MM.1S (cell line): ENCODE data around the gene PTPRN2.

Experiments
- EZH2 ChIP-seq: fragments of 300-600 bp; sonication (generic); optimal IDR thresholded peaks from 2 replicates; pipeline ENCODE3; 2017; ENCODE audit warnings: low read depth, mild to moderate bottlenecking, antibody characterized with exemption, low read length, mixed read lengths
- EZH2phosphoT487 ChIP-seq: fragments of 300-600 bp; sonication (generic); IDR thresholded peaks from 2 replicates; pipeline ENCODE4 v1.6.1; 2018; ENCODE audit warnings: antibody characterized with exemption, low read length
- TF ChIP-seq, protein P1 (sequence below): fragments of 300-600 bp; sonication (generic); IDR thresholded peaks from 2 replicates; pipeline ENCODE4 v1.5.1; 2016; ENCODE audit warnings: antibody characterized with exemption, low read length, mixed read lengths

DNA sequence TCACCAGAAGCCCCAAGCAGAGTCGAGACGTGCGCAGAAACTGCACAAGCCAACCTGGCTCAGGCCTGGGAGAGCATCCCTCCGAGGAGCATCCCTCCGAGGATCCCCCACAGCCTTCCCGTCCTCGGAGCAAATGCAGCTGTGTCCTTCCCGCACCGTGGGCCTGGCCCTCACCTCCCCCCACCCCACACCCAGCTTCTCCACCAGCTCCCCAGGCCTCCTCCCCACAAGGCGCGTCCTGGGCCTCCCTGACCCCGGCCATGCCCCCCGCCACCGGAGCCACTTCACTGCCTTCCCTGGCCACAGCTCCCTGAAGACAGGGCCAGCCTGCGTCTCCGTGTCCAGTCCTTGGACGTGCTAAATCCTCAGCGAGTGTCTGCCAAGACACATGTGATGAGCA, 60.6 kb downstream of the PTPRN2 start:
- TF ChIP-seq, protein P1, sequence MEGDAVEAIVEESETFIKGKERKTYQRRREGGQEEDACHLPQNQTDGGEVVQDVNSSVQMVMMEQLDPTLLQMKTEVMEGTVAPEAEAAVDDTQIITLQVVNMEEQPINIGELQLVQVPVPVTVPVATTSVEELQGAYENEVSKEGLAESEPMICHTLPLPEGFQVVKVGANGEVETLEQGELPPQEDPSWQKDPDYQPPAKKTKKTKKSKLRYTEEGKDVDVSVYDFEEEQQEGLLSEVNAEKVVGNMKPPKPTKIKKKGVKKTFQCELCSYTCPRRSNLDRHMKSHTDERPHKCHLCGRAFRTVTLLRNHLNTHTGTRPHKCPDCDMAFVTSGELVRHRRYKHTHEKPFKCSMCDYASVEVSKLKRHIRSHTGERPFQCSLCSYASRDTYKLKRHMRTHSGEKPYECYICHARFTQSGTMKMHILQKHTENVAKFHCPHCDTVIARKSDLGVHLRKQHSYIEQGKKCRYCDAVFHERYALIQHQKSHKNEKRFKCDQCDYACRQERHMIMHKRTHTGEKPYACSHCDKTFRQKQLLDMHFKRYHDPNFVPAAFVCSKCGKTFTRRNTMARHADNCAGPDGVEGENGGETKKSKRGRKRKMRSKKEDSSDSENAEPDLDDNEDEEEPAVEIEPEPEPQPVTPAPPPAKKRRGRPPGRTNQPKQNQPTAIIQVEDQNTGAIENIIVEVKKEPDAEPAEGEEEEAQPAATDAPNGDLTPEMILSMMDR, result no peak
- TF ChIP-seq EZH2phosphoT487, result no peak
- TF ChIP-seq EZH2, result no peak
